ENCODE results near the gene ZC2HC1B.

DNA sequence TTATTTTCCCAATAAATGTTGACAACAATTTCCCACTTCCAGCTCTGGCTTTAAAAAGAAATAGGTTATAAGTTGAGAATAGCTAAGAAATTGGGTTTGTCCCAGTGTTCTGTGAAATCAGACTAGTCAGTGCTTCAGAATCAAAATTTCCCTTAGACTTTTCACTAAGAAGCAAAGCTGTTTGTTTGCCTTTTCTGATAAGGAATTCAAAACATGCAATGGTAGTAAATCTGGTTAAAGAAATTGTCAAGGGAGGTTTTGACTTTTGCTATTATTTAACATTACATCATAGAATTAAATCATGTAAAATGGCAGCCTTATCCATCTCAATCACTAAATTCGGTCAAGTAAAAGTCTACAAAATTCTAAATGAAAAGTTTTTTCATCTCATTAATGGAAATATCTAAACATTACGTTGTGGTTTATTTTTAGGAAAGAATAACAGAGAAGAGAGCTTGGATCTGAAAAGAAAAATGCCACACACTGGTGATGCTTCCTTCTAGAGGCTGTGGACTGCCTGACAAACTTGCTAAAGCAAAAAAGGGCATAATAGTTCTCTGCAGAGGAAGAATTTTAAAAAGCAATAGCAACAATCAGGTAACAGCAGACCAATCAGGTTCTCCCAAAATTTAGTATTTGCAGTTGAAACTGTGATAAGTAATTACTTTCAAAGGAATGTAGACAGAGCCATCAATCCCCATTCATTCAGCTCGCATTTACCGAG, 107.4 kb downstream of the ZC2HC1B start:
- TF ChIP-seq EZH2 (IDR thresholded peaks at IDR 0.05; ENCODE audit: insufficient read depth, poor library complexity, severe bottlenecking) (no peak), EZH2phosphoT487 (IDR thresholded peaks at IDR 0.05; ENCODE audit: insufficient read depth, low read depth) (no peak)

Data from GM23248 (cell line).